GM19239 (cell line): ENCODE results near the gene MTMR3.

Source experiments
- DNase-seq: peaks from one replicate; pipeline ENCODE4 v3.0.0; 2011; ENCODE audit warnings: low spot score; ENCODE audit not compliant: insufficient read length
- FAIRE-seq: peaks from 2 replicates; lab custom pipeline; 2011; peaks lifted over from hg19 to GRCh38; lab: Jason Lieb, UNC

MTMR3 gene

GRCh38 chr22:29912605-29913398 lies 29.8 kb downstream of the MTMR3 start:
- DNase-seq (no peak), FAIRE-seq (peak; percentile 26)

- FAIRE-seq = no peak
- DNase-seq = no peak
Measured at GRCh38 chr22:29914165-29914564, 31.2 kb downstream of the MTMR3 start.

GRCh38 chr22:29914991-29915533 lies 32.1 kb downstream of the MTMR3 start:
- DNase-seq (no peak), FAIRE-seq (no peak)

GRCh38 chr22:29916007-29916544 lies 33.1 kb downstream of the MTMR3 start:
- DNase-seq (no peak), FAIRE-seq (no peak)

DNA sequence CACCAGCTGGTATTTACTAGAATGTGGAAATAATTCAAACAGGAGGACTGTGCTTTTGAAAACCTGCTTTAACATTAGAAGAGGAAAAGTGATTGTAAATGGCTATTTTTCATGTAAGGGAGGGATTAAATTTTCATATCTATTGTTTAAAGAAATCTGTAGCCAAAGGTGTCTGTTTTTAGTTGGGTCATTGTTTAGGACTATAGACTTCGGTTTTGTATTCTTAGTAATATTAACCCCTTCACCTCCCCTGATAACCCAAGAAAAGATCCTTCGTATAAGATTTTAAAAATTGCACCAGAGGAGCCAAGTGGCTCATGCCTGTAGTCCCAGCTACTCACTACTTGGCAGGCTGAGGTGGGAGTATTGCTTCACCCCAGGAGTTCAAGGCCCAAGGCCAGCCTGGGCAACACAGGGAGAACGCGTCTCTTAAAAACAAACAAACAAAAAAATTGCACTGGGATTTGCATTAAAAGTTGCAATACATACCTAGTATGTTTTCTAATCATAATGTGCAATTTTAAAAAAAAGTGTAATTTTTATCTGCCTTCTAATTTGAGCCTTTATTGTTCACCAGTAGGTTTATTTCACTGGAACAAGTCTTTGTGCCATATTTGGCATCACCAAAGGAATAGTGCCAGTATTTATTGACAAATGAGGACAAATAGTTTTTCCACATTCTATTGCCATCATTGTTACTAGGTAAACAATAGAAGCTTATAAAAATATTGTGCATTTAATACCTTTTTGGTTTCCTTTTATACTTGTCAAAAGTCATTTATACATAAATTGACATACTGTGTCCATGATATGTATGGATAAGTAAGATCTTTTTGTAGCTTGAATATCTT lies 34.3 kb downstream of the MTMR3 start:
- DNase-seq = no peak
- no peak for FAIRE-seq

DNA sequence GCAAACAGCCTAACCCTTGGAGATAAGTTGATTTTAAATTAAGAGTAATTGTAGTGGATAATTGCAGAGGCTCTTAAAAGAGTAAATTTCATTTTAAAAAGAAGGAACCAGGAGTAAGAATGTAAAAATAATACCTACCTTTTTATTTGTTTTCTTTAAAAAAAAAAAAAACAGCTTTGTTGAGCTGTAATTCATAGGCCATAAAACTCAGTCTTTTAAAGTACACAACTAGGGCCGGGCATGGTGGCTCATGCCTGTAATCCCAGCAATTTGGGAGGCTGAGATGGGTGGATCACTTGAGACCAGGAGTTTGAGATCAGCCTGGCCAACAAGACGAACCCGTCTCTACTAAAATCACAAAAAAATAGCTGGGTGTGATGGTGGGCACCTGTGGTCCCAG lies 42.4 kb downstream of the MTMR3 start:
- DNase-seq (no peak), FAIRE-seq (no peak)

- DNase-seq (no peak), FAIRE-seq (no peak)
Measured at GRCh38 chr22:29926057-29926456, 43.1 kb downstream of the MTMR3 start.

- peak; percentile 74 for FAIRE-seq
- no peak for DNase-seq
Measured at GRCh38 chr22:29932136-29932535, 49.2 kb downstream of the MTMR3 start.

DNA sequence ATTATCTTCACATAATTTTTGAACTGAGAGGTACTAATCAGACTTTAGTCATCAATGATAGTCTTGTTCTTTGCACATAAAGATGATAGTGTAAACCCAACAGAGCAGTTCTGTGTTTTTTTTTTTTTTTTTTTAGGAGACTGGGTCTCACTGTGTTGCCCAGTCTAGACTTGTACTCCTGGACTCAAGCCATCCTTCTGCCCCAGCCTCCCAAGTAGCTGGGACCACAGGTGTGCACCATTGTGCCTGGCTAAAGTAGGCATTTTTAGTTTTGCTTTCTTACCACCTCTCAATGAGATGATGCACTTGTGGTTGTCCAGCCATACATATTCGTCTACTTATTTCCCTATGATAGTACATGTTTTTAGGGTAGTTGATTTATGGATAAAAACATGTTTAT lies 50.6 kb downstream of the MTMR3 start:
- DNase-seq = no peak
- no peak for FAIRE-seq

GRCh38 chr22:29934596-29934995 lies 51.6 kb downstream of the MTMR3 start:
- DNase-seq (no peak), FAIRE-seq (no peak)

DNA sequence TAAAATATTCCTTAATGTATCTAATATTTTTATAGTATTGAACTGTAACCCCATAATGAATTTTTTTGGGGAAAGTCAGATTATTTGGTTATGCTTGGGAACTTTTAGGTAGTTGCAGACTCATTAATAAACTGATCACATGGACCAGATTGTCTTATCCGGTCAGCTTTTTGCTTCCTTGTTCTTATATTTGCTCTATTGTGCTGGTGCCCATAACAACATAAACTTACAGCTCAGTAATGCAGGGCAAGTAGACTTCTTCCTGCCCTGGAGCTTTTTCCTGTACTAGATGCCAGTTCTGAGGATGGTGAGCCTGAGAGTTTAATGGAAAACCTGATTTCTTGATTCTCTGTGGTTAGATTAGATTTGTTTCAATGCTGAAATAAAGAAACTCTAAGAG lies 53.2 kb downstream of the MTMR3 start:
- no peak for DNase-seq
- no peak for FAIRE-seq

DNA sequence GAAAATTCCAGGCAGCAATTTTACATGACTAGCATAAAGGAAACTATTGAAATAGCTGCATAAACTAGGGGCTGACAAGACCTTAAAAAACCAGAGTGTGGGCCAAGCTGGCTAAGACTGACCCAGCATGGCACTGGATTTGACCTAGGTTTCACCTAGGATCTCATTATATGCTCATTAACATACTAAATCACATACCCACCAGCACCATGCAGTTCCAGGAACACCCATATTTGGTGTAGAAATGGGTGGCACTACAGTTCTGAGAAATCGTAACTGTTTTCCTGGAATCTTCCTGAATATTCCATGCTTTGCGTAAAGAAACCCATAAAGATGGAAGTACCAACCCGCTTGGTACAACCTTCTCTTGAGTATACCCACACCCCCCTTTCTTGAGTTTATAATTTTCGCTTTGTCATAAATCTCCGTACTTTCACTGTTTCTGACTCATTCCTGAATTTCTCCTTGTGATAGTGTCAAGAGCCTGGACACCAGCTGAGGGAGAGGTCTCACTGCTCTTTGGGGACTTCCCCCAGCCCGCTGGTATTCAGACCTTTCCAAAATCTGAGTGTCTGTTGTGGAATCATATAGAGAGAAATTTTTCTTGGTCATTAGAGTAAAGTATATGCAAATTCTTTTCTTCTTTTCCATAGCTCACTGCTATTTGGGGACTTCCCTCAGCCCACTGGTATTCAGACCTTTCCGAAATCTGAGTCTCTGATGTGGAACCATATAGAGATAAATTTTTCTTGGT lies 55.1 kb downstream of the MTMR3 start:
- FAIRE-seq = peak; percentile 83
- peak; percentile 14 for DNase-seq

DNA sequence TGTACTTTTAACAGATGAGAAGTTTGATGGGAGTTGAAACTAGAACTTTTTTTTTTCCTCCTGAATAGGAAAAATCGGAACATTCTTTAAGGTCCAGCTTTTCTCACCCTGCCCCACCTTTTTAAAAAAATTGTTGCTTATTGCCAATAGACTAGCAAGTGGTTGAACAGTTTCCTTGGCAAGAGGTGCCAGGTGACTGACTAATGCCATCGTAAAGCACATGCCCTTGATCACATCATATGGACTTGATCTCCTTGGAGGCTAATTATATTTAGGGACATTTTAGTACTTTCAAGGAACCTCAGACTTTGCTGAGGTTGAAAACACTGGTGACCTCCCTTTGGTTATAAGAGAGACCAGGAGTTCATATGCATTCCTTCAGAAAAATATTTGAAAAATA lies 57.6 kb downstream of the MTMR3 start:
- DNase-seq (no peak), FAIRE-seq (no peak)

DNA sequence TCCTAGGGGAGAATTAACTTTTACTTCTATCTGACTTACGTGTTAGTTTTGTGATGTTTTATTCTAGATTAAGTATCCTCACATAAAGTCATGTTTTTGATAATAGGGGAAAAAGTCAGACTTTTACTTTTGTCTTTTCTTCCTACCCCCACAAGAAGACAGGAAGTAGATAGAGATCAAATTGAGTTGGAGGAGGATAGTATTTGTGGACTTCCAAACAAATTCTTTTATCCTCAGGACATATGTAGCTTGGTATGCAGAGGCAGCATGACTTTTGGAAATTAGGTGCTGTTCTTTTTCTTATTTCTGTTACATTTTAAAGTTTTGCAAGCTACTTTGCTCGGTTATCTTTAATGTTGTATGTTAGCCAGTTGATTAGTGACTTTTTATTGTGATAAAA lies 61.4 kb downstream of the MTMR3 start:
- DNase-seq (no peak), FAIRE-seq (no peak)

- no peak for FAIRE-seq
- DNase-seq = no peak
Measured at GRCh38 chr22:29945435-29945834, 62.5 kb downstream of the MTMR3 start.

DNA sequence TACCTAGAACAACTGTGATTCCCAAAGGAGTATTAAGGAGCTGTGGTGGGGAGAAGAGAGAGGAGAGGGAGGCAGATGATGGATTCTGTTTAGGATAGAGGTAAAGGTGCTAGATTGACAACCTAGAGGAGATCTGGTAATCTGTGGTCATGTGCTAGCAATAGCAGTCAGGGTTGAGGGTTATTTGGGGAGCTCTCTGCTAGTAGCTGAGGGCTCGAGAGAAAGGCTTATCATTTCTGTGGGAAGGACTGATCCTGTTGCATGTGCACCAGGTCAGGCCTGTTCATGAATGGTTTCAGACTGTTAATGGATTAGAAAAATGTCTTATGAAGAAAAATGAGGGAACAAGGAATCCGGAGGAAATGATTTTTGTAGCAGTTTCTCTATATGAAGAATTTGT lies 63.2 kb downstream of the MTMR3 start:
- DNase-seq = no peak
- FAIRE-seq = no peak

DNA sequence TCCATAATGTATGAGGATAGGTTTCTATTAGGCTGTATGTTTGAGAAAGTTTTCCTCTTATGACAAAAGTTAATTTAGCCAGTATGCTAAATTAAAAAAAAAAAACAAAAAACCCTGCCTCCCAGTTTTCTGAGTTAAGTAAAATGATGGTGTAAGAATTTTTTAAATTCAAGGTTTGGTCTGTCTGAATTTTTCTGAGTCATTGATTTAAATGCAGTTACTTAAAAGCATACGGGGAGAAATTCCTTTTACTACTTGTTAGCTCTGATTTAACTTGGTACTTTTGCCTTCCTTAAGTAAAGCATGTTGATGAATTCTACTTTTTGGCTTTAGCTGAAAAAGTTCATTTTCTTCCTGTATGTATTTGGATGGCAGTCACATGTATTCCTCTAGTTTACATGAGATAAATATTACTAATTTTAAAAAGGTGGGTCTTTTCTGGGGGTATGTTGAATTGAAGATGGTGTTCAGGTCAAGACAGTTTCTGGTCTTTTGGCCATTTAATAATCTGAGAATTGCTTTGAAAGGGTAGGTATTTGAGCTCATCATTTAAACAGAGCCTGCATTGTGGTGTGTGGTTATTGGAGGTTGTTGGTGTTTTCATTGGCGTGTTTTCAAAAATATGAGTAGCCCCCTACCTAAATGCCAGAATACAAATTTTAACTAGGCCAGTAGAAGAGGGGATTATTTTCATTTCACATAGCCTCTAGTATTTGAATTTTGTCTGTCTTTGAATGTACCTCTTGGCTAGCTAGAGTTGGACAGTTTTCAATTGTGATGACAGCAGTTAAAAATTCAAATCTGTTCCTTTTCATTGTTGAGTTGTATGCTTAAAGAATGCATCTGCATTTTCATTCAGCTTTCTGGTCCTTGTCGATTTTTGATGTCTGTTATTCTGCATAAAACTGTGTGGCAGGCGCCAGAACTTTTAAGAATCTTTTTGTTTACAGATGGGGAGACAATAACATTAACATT lies 64.7 kb downstream of the MTMR3 start:
- no peak for FAIRE-seq

DNA sequence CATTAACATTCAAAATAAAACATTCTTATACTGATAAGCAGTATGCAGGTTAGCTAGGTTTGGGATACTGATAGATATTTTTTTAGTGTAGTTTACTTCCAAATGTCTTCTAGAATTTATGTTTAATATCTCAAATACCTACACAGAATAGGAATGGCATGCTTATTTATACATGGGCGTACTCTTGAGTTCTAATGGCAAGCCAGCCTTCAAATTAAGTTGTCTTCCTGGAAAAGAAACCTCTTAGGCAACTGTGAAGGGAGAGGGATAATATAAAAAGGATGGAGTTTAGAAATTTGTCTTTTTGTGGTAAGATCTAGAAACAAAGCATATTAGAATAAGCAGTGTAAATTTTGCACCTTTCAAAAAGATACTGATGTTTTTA lies 65.4 kb downstream of the MTMR3 start:
- FAIRE-seq (no peak), DNase-seq (no peak)

More for the DNA sequence above, 64.7 kb downstream of the MTMR3 start:
- DNase-seq = no peak

DNA sequence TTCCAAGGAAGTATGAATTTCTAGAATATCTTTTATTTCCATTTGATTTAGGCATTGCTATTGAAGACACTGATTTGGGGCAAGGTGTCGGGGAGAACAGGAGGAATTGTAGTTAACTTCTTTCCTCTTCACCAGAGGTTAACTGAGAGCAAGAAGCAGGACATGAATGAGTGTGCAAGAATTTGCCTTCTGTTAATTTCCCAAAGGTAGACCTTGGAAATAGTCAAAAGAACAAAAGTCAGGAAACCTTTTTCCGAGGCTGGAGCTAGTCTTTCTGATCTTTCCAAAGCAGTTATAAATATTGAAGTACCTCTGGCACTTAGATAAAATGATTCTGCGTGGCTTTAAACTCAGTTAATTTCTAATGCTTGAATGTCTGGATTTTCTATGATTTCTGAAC lies 66.9 kb downstream of the MTMR3 start:
- DNase-seq = no peak
- FAIRE-seq = no peak
